ENCODE measurements around the gene FTHL17.

The FTHL17 gene

DNA sequence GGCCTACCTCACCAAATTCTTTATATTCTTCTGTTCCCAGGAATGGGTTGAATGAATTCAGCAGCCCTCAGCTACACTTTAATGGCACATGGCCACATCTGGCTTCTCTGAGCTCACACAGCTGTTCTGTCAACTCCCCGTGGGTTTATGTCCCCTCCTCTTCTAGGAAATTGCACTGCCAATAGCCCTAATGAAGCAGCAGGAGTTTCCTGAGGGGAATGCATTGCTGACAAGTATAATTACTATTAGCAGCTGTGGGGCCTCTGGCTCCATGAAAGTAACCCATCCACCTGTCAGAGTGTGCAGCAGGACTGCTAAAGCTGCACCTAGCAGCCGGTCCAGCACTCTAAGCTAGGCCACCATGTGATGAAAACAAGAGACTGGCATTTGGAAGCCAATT, 50.3 kb downstream of the FTHL17 start:
- Histone ChIP-seq H3K4me3 (ENCODE audit: low read depth in 1 of 2, low read length in 1 of 2) (no peak overlapping the region), H3K27me3 (no peaks in the 10 kb centered on the region), H3K36me3 (no peaks in the 10 kb centered on the region), H3K9me3 (no peaks in the 10 kb centered on the region), H3K4me1 (ENCODE audit: control insufficient read depth in 1 of 2, insufficient read depth in 1 of 2, low read depth in 1 of 2, low read length in 1 of 2) (no peaks in the 10 kb centered on the region), H3K27ac (no peak overlapping the region)
- TF ChIP-seq, protein P1, sequence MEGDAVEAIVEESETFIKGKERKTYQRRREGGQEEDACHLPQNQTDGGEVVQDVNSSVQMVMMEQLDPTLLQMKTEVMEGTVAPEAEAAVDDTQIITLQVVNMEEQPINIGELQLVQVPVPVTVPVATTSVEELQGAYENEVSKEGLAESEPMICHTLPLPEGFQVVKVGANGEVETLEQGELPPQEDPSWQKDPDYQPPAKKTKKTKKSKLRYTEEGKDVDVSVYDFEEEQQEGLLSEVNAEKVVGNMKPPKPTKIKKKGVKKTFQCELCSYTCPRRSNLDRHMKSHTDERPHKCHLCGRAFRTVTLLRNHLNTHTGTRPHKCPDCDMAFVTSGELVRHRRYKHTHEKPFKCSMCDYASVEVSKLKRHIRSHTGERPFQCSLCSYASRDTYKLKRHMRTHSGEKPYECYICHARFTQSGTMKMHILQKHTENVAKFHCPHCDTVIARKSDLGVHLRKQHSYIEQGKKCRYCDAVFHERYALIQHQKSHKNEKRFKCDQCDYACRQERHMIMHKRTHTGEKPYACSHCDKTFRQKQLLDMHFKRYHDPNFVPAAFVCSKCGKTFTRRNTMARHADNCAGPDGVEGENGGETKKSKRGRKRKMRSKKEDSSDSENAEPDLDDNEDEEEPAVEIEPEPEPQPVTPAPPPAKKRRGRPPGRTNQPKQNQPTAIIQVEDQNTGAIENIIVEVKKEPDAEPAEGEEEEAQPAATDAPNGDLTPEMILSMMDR (IDR thresholded peaks at IDR 0.05) = no peak

Measured in neutrophil (primary cell).